Measurements from ENCODE around the gene SF3B3.

DNA sequence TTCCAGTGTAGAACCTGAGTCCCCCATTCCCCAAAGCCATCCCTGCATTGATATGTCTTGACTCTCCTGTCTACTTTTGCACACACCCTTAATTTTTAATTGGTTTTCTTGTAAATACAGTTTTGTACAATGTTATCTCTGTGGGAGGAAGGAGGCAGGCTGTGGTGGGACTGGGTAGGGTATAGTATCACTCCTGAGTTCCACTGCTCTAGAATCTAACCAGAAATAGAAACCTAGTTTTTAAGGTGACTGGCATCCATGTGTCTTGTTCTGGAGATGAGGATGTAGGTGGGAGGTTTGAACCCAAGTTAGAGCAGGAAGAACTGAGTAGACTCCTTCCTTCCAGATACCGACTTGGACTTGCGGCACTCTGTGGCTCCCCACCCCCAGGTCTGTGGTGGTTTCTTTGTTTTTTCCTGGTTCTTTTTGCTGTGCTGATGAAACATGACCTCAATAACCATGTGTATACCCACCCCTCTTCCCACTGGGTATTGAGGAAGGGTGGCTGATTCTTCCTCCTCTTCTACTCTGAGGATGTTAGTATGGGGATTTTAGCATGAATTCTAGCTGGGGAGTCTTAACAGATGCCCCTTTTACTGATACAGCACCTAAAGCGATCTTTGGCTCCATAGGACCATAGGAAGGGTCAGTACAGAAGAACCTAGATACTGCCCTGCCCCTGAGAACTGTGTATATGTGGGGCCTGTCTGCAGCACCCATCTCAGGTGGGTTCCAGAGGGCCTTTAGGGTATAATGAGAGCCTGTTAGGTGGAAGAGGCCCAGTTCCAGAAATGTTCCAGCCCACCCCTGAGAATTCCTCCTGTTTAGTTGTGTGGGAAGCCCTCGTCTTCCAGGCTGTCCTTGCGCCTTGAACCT lies 48.7 kb downstream of the SF3B3 start:
- TF ChIP-seq, protein P1, sequence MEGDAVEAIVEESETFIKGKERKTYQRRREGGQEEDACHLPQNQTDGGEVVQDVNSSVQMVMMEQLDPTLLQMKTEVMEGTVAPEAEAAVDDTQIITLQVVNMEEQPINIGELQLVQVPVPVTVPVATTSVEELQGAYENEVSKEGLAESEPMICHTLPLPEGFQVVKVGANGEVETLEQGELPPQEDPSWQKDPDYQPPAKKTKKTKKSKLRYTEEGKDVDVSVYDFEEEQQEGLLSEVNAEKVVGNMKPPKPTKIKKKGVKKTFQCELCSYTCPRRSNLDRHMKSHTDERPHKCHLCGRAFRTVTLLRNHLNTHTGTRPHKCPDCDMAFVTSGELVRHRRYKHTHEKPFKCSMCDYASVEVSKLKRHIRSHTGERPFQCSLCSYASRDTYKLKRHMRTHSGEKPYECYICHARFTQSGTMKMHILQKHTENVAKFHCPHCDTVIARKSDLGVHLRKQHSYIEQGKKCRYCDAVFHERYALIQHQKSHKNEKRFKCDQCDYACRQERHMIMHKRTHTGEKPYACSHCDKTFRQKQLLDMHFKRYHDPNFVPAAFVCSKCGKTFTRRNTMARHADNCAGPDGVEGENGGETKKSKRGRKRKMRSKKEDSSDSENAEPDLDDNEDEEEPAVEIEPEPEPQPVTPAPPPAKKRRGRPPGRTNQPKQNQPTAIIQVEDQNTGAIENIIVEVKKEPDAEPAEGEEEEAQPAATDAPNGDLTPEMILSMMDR (conservative IDR thresholded peaks at IDR 0.05): no peak
- no peak for TF ChIP-seq EZH2 (IDR thresholded peaks at IDR 0.05; ENCODE audit: low read depth)

Measured in PC-9 (cell line).